Sigmoid colon (tissue), 7 donors: Measurements from ENCODE around the gene LUC7L. TPM values are rescaled to one million over a fixed set of nuclear protein-coding genes. Genes with fewer than 3 reads are reported as not detected.
"Not testable (repeated sequence)": the region's sequence is repeated elsewhere in the genome, so short reads cannot be mapped to it uniquely, and the experiment has no call there.

Source experiments
- DNase-seq: peaks from one replicate; pipeline ENCODE4 v3.0.0-alpha.2; 2019
- H3K27ac ChIP-seq, 4 donors: fragments of 200-600 bp; sonication (generic); one replicate each; pipeline ENCODE4 v1.5.1; 2016 to 2019; ENCODE audit warnings: mild to moderate bottlenecking in 1 of 4
- H3K27me3 ChIP-seq, 3 donors: fragments of 200-600 bp; sonication (generic); one replicate each; pipeline ENCODE4 v1.5.1; 2019; ENCODE audit warnings: mild to moderate bottlenecking in 1 of 3
- H3K36me3 ChIP-seq, 4 donors: fragments of 200-600 bp; sonication (generic); one replicate each; pipeline ENCODE4 v1.5.1; 2016 to 2019
- H3K4me1 ChIP-seq, 4 donors: fragments of 200-600 bp; sonication (generic); one replicate each; pipeline ENCODE4 v1.5.1; 2017 to 2019
- H3K4me3 ChIP-seq, 4 donors: fragments of 200-600 bp; sonication (generic); one replicate each; pipeline ENCODE4 v1.5.1; 2017 to 2019; ENCODE audit warnings: mild to moderate bottlenecking in 2 of 4, moderate library complexity in 1 of 4
- H3K9me3 ChIP-seq, 4 donors: fragments of 200-600 bp in 3 of 4; sonication (generic) in 3 of 4; one replicate each; pipeline versions ENCODE4 v1.5.1 to v1.6.1; 2013 to 2019
- EP300 ChIP-seq, 4 donors: sonication (generic); formaldehyde crosslinking; IDR thresholded peaks; one replicate each; pipeline ENCODE4 v1.6.1; 2017; ENCODE audit warnings: antibody characterized with exemption in 4 of 4
- POLR2A ChIP-seq, 2 donors: fragments of 450-650 bp; IDR thresholded peaks; one replicate each; pipeline ENCODE4 v1.6.1; 2016; ENCODE audit warnings: antibody characterized with exemption in 2 of 2, mild to moderate bottlenecking in 2 of 2, moderate library complexity in 2 of 2
- POLR2AphosphoS5 ChIP-seq, 4 donors: sonication (generic); formaldehyde crosslinking; IDR thresholded peaks; one replicate each; pipeline ENCODE4 v1.6.1; 2017; ENCODE audit warnings: antibody characterized with exemption in 4 of 4
- WGBS, 2 donors: extraction: QIAGEN DNeasy Blood & Tissue Kit; methylation state at CpG; one replicate each; pipeline ENCODE4 v1.1.7; 2013; 5-methylcytosine and 5-hydroxymethylcytosine counted together
- intact Hi-C: fragments of 100-400 bp; cut with DNase I; formaldehyde crosslinking; loops from one replicate; pipeline ENCODE4 v1.15.1; 2023
- polyA plus RNA-seq, 3 donors: library from polyadenylated mRNA; stranded (reverse); fragments of 200-250 nt; gene quantifications; one replicate each; pipeline ENCODE4 v1.2.3, GENCODE V29; 2013
- total RNA-seq, 4 donors: library from RNA; depleted of rRNA; stranded (reverse); fragments of >200 nt; gene quantifications; one replicate each; pipeline ENCODE4 v1.1.0, GENCODE V29; 2016
- TF ChIP-seq, protein P1 (sequence below), 4 experiments: fragments of 450-650 bp in 3 of 4; fragments of 200-600 bp in 1 of 4; IDR thresholded peaks; one replicate each; pipeline ENCODE4 v1.5.1; 2016 to 2019; ENCODE audit warnings: antibody characterized with exemption in 4 of 4, mild to moderate bottlenecking in 3 of 4, moderate library complexity in 2 of 4
- donor health status: healthy with polysubstance abuse.
- donor health status: Bipolar disorder and iron deficiency.
- donor health status: healthy.

The LUC7L gene
- total and polyA plus RNA-seq, 7 donors, result 21.0 to 138 (median 55.8) TPM

DNA sequence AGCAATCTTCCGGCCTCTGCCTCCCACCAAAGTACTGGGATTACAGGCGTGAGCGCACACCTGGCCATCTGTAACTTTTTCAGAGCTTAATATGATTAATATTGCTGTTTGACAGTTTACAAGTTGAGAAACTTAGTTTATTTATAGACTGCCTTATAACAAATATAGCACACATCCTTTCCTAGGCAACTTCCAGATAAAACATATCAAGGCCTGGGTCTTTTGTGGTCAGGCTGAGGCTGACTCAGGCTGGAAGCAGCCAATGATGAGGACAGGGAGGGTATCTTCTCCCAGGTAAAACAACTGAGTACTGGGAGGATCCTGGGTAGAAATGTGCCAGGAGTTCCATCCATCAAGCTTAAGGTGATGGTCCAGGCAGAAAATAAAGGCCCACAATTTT lies 16.2 kb downstream of the LUC7L start:
- Histone ChIP-seq H3K27me3 (no peaks in the 10 kb centered on the region), H3K36me3 (peaks cover 9 to 100% (median 33%) of the 10 kb centered on the region in 4 donors), H3K9me3 (no peaks in the 10 kb centered on the region), H3K4me1 (no peaks in the 10 kb centered on the region), H3K4me3 (no peak overlapping the region), H3K27ac (no peak overlapping the region)
- DNase-seq, result no peak
- intact Hi-C loops, result no loop called here
- WGBS, 2 donors, result 94 to 96% methylated on average over 3 of the region's 3 CpGs
- TF ChIP-seq POLR2AphosphoS5 (IDR thresholded peaks at IDR 0.05) (no peak), EP300 (IDR thresholded peaks at IDR 0.05) (no peak), POLR2A (IDR thresholded peaks at IDR 0.05) (no peak)
- TF ChIP-seq, protein P1, sequence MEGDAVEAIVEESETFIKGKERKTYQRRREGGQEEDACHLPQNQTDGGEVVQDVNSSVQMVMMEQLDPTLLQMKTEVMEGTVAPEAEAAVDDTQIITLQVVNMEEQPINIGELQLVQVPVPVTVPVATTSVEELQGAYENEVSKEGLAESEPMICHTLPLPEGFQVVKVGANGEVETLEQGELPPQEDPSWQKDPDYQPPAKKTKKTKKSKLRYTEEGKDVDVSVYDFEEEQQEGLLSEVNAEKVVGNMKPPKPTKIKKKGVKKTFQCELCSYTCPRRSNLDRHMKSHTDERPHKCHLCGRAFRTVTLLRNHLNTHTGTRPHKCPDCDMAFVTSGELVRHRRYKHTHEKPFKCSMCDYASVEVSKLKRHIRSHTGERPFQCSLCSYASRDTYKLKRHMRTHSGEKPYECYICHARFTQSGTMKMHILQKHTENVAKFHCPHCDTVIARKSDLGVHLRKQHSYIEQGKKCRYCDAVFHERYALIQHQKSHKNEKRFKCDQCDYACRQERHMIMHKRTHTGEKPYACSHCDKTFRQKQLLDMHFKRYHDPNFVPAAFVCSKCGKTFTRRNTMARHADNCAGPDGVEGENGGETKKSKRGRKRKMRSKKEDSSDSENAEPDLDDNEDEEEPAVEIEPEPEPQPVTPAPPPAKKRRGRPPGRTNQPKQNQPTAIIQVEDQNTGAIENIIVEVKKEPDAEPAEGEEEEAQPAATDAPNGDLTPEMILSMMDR (IDR thresholded peaks at IDR 0.05), result no peak

DNA sequence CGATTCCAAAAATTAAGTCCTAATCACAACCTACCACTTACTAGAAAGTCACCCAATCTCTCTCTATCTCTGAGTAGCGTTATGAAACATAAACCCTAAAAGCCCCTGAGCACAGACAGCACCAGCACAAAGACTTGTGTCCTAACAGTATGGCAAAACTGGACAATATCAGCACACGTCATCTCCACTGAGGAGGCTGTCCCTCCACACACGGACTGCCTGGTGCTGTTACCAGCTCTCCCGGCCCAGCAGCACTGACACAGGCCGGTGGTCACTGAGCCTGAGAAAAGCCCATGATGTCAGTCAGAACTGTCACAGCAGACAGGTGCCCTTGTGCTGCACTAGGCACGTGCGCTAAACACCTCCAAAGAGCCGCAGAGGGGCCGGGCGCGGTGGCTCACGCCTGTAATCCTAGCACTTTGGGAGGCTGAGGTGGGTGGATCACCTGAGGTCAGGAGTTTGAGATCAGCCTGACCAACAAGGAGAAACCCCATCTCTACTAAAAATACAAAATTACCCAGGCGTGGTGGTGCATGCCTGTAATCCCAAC lies 17.5 kb downstream of the LUC7L start:
- WGBS, 2 donors, result 93% methylated on average over 14 of the region's 14 CpGs
- DNase-seq, H3K9me3 ChIP-seq, H3K4me1 ChIP-seq, intact Hi-C loops, H3K4me3 ChIP-seq, H3K27ac ChIP-seq, H3K27me3 ChIP-seq: not testable (repeated sequence)
- H3K36me3 ChIP-seq, result peaks cover 14 to 100% (median 39%) of the 10 kb centered on the region in 4 donors

DNA sequence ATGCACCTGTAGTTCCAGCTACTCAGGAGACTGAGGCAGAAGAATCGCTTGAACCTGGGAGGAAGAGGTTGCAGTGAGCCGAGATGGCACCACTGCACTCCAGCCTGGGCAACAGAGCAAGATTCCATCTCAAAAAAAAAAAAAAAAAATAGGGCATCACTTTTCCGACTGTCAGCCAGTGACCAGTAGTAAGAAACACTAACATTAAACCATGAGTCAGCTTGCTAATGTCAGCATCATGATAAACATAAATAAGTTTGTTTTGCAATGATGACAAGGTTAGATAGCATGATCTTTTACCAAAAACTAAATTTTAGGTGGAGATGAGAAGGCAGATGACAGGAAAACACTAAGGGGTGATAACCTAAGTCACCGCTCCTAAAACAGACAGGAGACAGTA lies 19.9 kb downstream of the LUC7L start:
- H3K9me3 ChIP-seq, intact Hi-C loops, H3K4me1 ChIP-seq, DNase-seq, H3K4me3 ChIP-seq, H3K27ac ChIP-seq, H3K27me3 ChIP-seq: not testable (repeated sequence)
- 93 to 94% methylated on average over 4 of the region's 4 CpGs for WGBS, 2 donors
- H3K36me3 ChIP-seq, result peaks cover 32 to 100% (median 47%) of the 10 kb centered on the region in 4 donors

DNA sequence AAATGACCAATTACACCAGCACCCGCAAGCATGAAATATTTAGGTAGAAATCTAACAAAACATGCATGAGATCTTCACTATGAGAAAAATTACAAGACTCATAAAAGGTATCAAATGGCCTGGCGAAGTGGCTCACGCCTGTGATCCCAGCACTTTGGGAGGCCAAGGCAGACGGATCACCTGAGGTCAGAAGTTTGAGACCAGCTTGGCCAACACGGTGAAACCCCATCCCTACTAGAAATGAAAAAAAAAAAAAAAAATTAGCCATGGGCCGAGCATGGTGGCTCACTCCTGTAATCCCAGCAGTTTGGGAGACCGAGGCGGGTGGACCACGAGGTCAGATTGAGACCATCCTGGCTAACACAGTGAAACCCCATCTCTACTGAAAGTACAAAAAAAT lies 25.2 kb downstream of the LUC7L start:
- H3K4me1 ChIP-seq, DNase-seq, intact Hi-C loops, H3K27me3 ChIP-seq, H3K9me3 ChIP-seq, H3K4me3 ChIP-seq, H3K27ac ChIP-seq: not testable (repeated sequence)
- H3K36me3 ChIP-seq, result peaks cover 40 to 92% (median 56%) of the 10 kb centered on the region in 4 donors
- WGBS, 2 donors, result 97% methylated on average over 9 of the region's 9 CpGs

DNA sequence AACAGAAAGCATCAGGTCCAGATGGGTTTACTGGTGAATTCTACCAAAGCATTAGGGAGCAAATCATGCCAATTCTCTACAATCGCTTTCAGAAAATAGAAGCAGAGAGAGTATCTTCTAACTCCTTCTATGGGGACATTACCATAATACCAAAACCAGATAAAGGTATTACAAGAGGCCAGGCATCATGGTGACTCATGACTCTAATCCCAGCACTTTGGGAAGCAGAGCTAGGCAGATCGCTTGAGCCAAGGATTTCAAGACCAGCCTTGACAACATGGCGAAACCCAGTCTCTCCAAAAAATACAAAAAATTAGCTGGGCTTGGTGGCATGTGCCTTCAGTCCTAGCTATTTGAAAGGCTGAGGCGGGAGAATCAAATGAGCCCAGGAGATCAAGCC lies 26.0 kb downstream of the LUC7L start:
- H3K36me3 ChIP-seq, result peaks cover 48 to 92% (median 62%) of the 10 kb centered on the region in 4 donors
- intact Hi-C loops, result no loop called here

DNA sequence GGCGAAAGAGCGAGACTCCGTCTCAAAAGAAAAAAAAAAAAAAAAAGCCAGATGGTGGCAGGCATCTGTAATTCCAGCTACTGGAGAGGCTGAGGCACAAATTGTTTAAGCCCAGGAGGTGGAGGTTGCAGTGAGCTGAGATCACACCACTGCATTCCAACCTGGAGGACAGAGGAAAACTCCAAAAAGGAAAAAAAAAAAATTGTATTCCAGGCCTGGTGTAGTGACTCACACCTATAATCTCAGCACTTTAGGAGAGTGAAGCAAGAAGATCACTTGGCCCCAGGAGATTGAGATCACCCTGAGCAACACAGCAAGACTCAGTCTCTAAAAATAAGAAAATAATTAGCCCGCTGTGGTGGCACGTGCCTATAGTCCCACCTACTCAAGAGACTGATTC lies 28.9 kb downstream of the LUC7L start:
- no peak for DNase-seq
- peaks cover 41 to 92% (median 57%) of the 10 kb centered on the region in 4 donors for H3K36me3 ChIP-seq
- no peaks in the 10 kb centered on the region for H3K9me3 ChIP-seq
- no peak overlapping the region for H3K27ac ChIP-seq
- TF ChIP-seq, protein P1 (IDR thresholded peaks at IDR 0.05), result no peak
- TF ChIP-seq POLR2A (IDR thresholded peaks at IDR 0.05) (no peak), EP300 (IDR thresholded peaks at IDR 0.05) (no peak), POLR2AphosphoS5 (IDR thresholded peaks at IDR 0.05) (no peak)
- H3K4me3 ChIP-seq, result no peak overlapping the region
- H3K4me1 ChIP-seq, result no peaks in the 10 kb centered on the region
- intact Hi-C loops, result no loop called here
- H3K27me3 ChIP-seq, result no peaks in the 10 kb centered on the region
- WGBS, 2 donors, result 96 to 97% methylated on average over 5 of the region's 5 CpGs

More for the DNA sequence above, 26.0 kb downstream of the LUC7L start:
- WGBS, 2 donors, result 98 to 99% methylated on average over 4 of the region's 4 CpGs
- no peak overlapping the region for H3K4me3 ChIP-seq
- no peaks in the 10 kb centered on the region for H3K9me3 ChIP-seq
- no peaks in the 10 kb centered on the region for H3K4me1 ChIP-seq
- TF ChIP-seq POLR2A (IDR thresholded peaks at IDR 0.05) (no peak), EP300 (IDR thresholded peaks at IDR 0.05) (no peak), POLR2AphosphoS5 (IDR thresholded peaks at IDR 0.05) (no peak)
- TF ChIP-seq, protein P1 (IDR thresholded peaks at IDR 0.05), result no peak
- H3K27me3 ChIP-seq, result no peaks in the 10 kb centered on the region
- DNase-seq, result no peak
- H3K27ac ChIP-seq, result no peak overlapping the region
